ENCODE results near the gene PHF21A. TPM values are rescaled to one million over a fixed set of nuclear protein-coding genes. Genes with fewer than 3 reads are reported as not detected.
"Not testable (repeated sequence)": the region's sequence is repeated elsewhere in the genome, so short reads cannot be mapped to it uniquely, and the experiment has no call there.

PHF21A gene
- total RNA-seq, 1 experiment from 2014 or later: 20.5 TPM

DNA sequence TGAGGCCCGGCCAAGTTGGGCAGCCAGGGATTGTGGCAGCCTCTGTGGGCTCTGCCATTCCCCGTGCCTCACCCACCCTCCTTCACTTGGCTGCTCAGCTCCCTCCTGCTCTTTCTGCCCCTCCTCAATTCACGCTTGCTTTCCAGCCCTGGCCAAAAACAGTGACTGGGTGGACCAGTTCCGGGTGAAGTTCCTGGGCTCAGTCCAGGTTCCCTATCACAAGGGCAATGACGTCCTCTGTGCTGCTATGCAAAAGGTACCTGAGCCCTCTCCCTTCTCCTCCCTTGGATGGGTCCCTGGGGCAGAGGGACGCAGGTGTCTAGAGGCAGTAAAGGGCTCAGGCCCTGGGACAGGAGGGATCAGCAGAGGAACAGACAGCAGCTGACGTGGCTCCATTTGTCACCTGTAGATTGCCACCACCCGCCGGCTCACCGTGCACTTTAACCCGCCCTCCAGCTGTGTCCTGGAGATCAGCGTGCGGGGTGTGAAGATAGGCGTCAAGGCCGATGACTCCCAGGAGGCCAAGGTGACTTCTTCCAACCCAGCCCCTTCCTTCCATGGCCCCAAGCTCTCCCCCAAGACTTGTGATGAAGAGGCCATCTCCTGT, 216.8 kb downstream of the PHF21A start:
- CTCF ChIA-PET: no interaction called here
- BruUV-seq (replicated peaks): no TSS peak
- H3K4me1 Mint-ChIP-seq (ENCODE audit: low read depth, unreplicated experiment): peaks cover 10% of the 10 kb centered on the region
- H3K4me3 Mint-ChIP-seq (ENCODE audit: low read depth, unreplicated experiment): no peak overlapping the region
- DNase-seq: no peak
- H3K36me3 Mint-ChIP-seq (ENCODE audit: insufficient read depth, unreplicated experiment): peaks cover 26% of the 10 kb centered on the region
- no peaks in the 10 kb centered on the region for H3K9me3 Mint-ChIP-seq (ENCODE audit: low read depth, unreplicated experiment)
- H3K27ac Mint-ChIP-seq (ENCODE audit: unreplicated experiment): no peak overlapping the region
- peaks cover 18% of the 10 kb centered on the region for H3K27me3 Mint-ChIP-seq (ENCODE audit: unreplicated experiment)
- TF ChIP-seq, protein P1, sequence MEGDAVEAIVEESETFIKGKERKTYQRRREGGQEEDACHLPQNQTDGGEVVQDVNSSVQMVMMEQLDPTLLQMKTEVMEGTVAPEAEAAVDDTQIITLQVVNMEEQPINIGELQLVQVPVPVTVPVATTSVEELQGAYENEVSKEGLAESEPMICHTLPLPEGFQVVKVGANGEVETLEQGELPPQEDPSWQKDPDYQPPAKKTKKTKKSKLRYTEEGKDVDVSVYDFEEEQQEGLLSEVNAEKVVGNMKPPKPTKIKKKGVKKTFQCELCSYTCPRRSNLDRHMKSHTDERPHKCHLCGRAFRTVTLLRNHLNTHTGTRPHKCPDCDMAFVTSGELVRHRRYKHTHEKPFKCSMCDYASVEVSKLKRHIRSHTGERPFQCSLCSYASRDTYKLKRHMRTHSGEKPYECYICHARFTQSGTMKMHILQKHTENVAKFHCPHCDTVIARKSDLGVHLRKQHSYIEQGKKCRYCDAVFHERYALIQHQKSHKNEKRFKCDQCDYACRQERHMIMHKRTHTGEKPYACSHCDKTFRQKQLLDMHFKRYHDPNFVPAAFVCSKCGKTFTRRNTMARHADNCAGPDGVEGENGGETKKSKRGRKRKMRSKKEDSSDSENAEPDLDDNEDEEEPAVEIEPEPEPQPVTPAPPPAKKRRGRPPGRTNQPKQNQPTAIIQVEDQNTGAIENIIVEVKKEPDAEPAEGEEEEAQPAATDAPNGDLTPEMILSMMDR (IDR thresholded peaks at IDR 0.05; ENCODE audit: unreplicated experiment): no peak
- intact Hi-C loops (cut with micrococcal nuclease; ENCODE audit: unreplicated experiment): no loop called here

DNA sequence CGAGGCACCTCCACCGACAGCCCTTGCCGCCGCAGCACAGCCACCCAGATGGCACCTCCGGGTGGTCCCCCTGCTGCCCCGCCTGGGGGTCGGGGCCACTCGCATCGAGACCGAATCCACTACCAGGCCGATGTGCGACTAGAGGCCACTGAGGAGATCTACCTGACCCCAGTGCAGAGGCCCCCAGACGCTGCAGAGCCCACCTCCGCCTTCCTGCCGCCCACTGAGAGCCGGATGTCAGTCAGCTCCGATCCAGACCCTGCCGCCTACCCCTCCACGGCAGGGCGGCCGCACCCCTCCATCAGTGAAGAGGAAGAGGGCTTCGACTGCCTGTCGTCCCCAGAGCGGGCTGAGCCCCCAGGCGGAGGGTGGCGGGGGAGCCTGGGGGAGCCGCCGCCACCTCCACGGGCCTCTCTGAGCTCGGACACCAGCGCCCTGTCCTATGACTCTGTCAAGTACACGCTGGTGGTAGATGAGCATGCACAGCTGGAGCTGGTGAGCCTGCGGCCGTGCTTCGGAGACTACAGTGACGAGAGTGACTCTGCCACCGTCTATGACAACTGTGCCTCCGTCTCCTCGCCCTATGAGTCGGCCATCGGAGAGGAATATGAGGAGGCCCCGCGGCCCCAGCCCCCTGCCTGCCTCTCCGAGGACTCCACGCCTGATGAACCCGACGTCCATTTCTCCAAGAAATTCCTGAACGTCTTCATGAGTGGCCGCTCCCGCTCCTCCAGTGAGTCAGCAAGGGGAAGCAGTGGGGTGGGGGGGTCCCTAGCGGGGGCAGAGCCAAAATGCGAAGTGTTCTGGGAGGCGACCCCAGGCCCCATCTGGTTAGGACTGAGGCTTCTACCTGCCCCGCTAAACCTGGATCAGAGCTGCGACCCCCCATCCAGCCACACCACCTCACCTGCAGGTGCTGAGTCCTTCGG, 218.5 kb downstream of the PHF21A start:
- no peak for DNase-seq
- TF ChIP-seq, protein P1 (IDR thresholded peaks at IDR 0.05; ENCODE audit: unreplicated experiment): no peak
- H3K4me1 Mint-ChIP-seq (ENCODE audit: low read depth, unreplicated experiment): peaks cover 10% of the 10 kb centered on the region
- H3K27me3 Mint-ChIP-seq (ENCODE audit: unreplicated experiment): peaks cover 25% of the 10 kb centered on the region
- no peaks in the 10 kb centered on the region for H3K9me3 Mint-ChIP-seq (ENCODE audit: low read depth, unreplicated experiment)
- peaks cover 36% of the 10 kb centered on the region for H3K36me3 Mint-ChIP-seq (ENCODE audit: insufficient read depth, unreplicated experiment)
- no peak overlapping the region for H3K4me3 Mint-ChIP-seq (ENCODE audit: low read depth, unreplicated experiment)
- CTCF ChIA-PET: interaction anchor here (0.6 kb wide), 1 partner anchor 65 kb away, joined by 3 read pairs; no protein-coding TSS in a partner anchor
- BruUV-seq (replicated peaks): no TSS peak
- H3K27ac Mint-ChIP-seq (ENCODE audit: unreplicated experiment): no peak overlapping the region
- intact Hi-C loops (cut with micrococcal nuclease; ENCODE audit: unreplicated experiment): no loop called here

DNA sequence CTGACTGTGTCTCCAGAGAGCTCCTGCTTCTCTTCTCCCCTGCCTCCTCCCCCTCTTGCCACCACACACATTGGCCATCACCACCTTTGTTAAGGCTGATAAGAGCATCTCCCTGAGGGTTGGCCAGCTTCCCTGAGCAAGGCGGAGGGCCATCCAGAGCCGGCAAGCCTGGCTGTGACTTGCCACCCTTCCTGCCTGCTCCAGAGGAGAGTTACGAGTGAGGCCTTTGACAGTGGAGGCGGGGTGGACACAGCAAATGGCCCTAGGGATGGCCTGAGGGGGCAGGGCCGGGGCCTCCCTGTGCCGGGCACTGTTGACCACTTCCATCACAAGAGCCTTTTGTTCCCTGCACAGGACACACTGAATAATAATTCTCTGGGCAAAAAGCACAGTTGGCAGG, 219.6 kb downstream of the PHF21A start:
- Mint-ChIP-seq H3K36me3 (ENCODE audit: insufficient read depth, unreplicated experiment) (peaks cover 26% of the 10 kb centered on the region), H3K27ac (ENCODE audit: unreplicated experiment) (no peak overlapping the region), H3K9me3 (ENCODE audit: low read depth, unreplicated experiment) (no peaks in the 10 kb centered on the region), H3K4me3 (ENCODE audit: low read depth, unreplicated experiment) (no peak overlapping the region), H3K27me3 (ENCODE audit: unreplicated experiment) (peaks cover 29% of the 10 kb centered on the region), H3K4me1 (ENCODE audit: low read depth, unreplicated experiment) (peaks cover 10% of the 10 kb centered on the region)
- CTCF ChIA-PET: no interaction called here
- no TSS peak for BruUV-seq (replicated peaks)
- no peak for DNase-seq
- TF ChIP-seq, protein P1 (IDR thresholded peaks at IDR 0.05; ENCODE audit: unreplicated experiment): no peak
- intact Hi-C loops (cut with micrococcal nuclease; ENCODE audit: unreplicated experiment): no loop called here

DNA sequence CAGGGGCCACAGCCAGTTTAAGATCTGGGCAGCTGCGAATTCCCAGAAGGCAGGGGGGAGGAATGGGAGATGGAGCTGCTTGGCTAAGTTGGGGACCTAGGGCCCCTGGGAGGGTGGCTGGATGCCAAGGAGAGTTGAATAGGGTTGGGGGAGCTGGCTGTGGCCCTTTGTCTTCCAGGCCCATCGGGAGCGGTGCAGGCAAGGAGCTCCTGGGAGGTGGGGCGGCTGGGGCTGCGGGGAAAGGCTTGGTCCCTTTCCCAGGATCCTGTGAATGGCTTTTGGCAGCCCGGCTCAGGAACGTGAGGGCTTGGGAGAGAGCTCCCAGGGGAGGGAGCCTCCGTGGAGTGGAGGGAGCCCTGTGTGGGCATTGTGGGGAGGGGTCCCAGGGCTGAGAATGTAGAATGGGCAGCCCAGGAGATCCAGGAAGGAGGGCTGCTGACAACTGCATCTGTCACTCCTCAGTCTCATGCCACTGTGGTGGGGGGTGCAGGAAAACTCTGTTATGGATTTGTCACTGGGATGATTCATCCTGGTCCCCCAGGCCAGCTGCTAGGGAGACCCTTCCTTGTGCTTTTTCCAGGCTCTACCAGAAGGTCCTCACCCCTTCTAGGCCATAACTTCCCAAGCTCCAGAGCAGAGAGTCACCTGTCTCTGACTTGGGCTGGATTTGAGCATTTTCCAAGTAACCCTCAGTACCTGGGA, 220.2 kb downstream of the PHF21A start:
- intact Hi-C loops (cut with micrococcal nuclease; ENCODE audit: unreplicated experiment): no loop called here
- TF ChIP-seq, protein P1 (IDR thresholded peaks at IDR 0.05; ENCODE audit: unreplicated experiment): no peak
- Mint-ChIP-seq H3K4me3 (ENCODE audit: low read depth, unreplicated experiment) (peak overlapping the region; percentile 69), H3K36me3 (ENCODE audit: insufficient read depth, unreplicated experiment) (peaks cover 25% of the 10 kb centered on the region), H3K27me3 (ENCODE audit: unreplicated experiment) (peaks cover 29% of the 10 kb centered on the region), H3K27ac (ENCODE audit: unreplicated experiment) (no peak overlapping the region), H3K4me1 (ENCODE audit: low read depth, unreplicated experiment) (peaks cover 10% of the 10 kb centered on the region), H3K9me3 (ENCODE audit: low read depth, unreplicated experiment) (no peaks in the 10 kb centered on the region)
- BruUV-seq (replicated peaks): no TSS peak
- CTCF ChIA-PET: no interaction called here
- DNase-seq: no peak

DNA sequence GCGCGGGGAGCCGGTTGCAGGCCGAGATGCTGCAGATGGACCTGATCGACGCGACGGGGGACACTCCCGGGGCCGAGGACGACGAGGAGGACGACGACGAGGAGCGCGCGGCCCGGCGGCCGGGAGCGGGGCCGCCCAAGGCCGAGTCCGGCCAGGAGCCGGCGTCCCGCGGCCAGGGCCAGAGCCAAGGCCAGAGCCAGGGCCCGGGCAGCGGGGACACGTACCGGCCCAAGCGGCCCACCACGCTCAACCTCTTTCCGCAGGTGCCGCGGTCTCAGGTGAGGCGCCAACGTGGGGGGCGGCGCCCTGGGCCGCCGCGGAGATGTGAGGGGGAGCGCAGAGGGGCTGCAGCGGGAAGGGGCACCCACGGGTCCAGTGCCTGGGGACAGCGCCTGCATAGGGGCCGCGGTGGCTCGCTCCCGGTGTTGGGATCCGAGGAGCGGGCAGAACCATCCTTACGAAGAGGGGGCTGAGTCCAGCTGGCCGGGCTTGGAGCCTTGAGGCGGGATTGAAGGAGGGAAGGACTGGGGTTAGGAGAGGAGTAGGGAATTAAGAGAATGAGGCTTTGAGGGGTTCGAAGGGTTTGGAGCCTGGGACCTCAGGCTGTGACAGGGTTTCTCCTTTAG, 221.0 kb downstream of the PHF21A start:
- intact Hi-C loops (cut with micrococcal nuclease; ENCODE audit: unreplicated experiment); H3K4me1 Mint-ChIP-seq (ENCODE audit: low read depth, unreplicated experiment); CTCF ChIA-PET; BruUV-seq (replicated peaks); H3K27ac Mint-ChIP-seq (ENCODE audit: unreplicated experiment); H3K9me3 Mint-ChIP-seq (ENCODE audit: low read depth, unreplicated experiment); DNase-seq: not testable (repeated sequence)
- Mint-ChIP-seq H3K27me3 (ENCODE audit: unreplicated experiment) (peaks cover 32% of the 10 kb centered on the region), H3K4me3 (ENCODE audit: low read depth, unreplicated experiment) (peak overlapping the region; percentile 69), H3K36me3 (ENCODE audit: insufficient read depth, unreplicated experiment) (peaks cover 25% of the 10 kb centered on the region)

Measured in Calu3 (cell line).